ENCODE measurements around the gene SH2D1A. TPM values are rescaled to one million over a fixed set of nuclear protein-coding genes. Genes with fewer than 3 reads are reported as not detected.

SH2D1A gene
- total RNA-seq, 1 experiment from 2014 or later, result not detected

DNA sequence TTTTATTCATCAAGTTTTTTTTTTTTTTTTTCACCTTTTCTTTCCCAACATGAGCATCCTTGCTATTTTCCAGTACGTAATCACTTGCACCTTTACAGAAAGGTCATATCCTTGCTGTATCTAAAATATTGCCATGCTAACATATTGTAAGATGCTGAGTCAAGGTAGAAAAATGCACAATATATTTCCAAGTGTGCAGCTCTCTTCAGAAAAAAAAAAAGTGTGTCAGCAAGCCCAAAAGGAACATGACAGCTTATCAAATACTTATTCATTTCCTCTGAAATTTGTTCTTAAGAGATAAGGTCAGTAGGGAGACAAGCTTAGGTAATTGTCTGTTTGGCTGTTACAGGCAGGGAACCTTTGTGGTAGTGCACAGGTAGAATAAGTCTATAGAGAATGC is 27.0 kb downstream of the SH2D1A start:
- Mint-ChIP-seq H3K27ac (no peak overlapping the region), H3K4me3 (no peak overlapping the region), H3K9me3 (no peaks in the 10 kb centered on the region; a peak in 1 of 5 replicates), H3K27me3 (ENCODE audit: low read depth) (no peaks in the 10 kb centered on the region), H3K36me3 (ENCODE audit: insufficient read depth in 1 of 3, low read depth in 3 of 3) (no peaks in the 10 kb centered on the region), H3K4me1 (peaks cover 0 to 3% of the 10 kb centered on the region in 2 experiments; a peak in 1 of 4 replicates)
- H3K79me1 ChIP-seq (ENCODE audit: insufficient read depth, low read depth, low read length, poor library complexity, severe bottlenecking), result no peaks in the 10 kb centered on the region
- peaks cover 7% of the 10 kb centered on the region for H3K9me3 ChIP-seq (ENCODE audit: control insufficient read depth, low read depth, low read length)
- H2AK5ac ChIP-seq (ENCODE audit: insufficient read length, low read length), result no peak overlapping the region
- H4K91ac ChIP-seq (ENCODE audit: insufficient read length, low read depth, low read length), result no peak overlapping the region
- H3K23me2 ChIP-seq (ENCODE audit: insufficient read length, low read depth, low read length, poor library complexity, severe bottlenecking), result no peaks in the 10 kb centered on the region
- H3K27ac ChIP-seq (ENCODE audit: insufficient read length, low read depth, low read length), result no peak overlapping the region
- WGBS (ENCODE audit: extremely low coverage, insufficient read length, low lambda C conversion rate), result no CpG with 5 or more reads among the region's 1 CpG
- no peak overlapping the region for H3K4me2 ChIP-seq (ENCODE audit: insufficient read depth, insufficient read length, low read length)
- no peak overlapping the region for H2BK12ac ChIP-seq (ENCODE audit: insufficient read length, low read depth, low read length)
- TF ChIP-seq, protein P1, sequence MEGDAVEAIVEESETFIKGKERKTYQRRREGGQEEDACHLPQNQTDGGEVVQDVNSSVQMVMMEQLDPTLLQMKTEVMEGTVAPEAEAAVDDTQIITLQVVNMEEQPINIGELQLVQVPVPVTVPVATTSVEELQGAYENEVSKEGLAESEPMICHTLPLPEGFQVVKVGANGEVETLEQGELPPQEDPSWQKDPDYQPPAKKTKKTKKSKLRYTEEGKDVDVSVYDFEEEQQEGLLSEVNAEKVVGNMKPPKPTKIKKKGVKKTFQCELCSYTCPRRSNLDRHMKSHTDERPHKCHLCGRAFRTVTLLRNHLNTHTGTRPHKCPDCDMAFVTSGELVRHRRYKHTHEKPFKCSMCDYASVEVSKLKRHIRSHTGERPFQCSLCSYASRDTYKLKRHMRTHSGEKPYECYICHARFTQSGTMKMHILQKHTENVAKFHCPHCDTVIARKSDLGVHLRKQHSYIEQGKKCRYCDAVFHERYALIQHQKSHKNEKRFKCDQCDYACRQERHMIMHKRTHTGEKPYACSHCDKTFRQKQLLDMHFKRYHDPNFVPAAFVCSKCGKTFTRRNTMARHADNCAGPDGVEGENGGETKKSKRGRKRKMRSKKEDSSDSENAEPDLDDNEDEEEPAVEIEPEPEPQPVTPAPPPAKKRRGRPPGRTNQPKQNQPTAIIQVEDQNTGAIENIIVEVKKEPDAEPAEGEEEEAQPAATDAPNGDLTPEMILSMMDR (conservative IDR thresholded peaks at IDR 0.05), result no peak
- H4K5ac ChIP-seq (ENCODE audit: insufficient read length, low read depth, low read length), result no peak overlapping the region
- no peak overlapping the region for H3K14ac ChIP-seq (ENCODE audit: insufficient read depth, low read length)
- H3K18ac ChIP-seq (ENCODE audit: insufficient read length, low read depth, low read length), result no peak overlapping the region
- H4K20me1 ChIP-seq (ENCODE audit: control insufficient read depth, insufficient read depth, insufficient read length), result no peaks in the 10 kb centered on the region
- no peak overlapping the region for H3K9ac ChIP-seq (ENCODE audit: extremely low read depth, insufficient read length, low read length)
- H4K8ac ChIP-seq (replicated peaks; ENCODE audit: insufficient read length, low read depth, low read length), result no peak overlapping the region
- H3K56ac ChIP-seq (ENCODE audit: insufficient read length, low read depth, low read length), result no peak overlapping the region
- H2BK120ac ChIP-seq (ENCODE audit: low read depth, low read length, poor library complexity, severe bottlenecking), result no peak overlapping the region
- no peak overlapping the region for H3K4ac ChIP-seq (ENCODE audit: low read depth, low read length)
- no peaks in the 10 kb centered on the region for H3K27me3 ChIP-seq (ENCODE audit: insufficient read depth, low read length)
- no peaks in the 10 kb centered on the region; the same call in 1 of the 2 replicates for H3K4me1 ChIP-seq (ENCODE audit: insufficient read depth, low read length)
- no peak overlapping the region for H3T11ph ChIP-seq (ENCODE audit: low read length)
- no peak overlapping the region for H2BK20ac ChIP-seq (ENCODE audit: low read depth, low read length, poor library complexity, severe bottlenecking)
- no peak overlapping the region for H2BK15ac ChIP-seq (ENCODE audit: low read depth, low read length)
- no peak for DNase-seq
- H3K23ac ChIP-seq (ENCODE audit: insufficient read length, low read depth, low read length), result no peak overlapping the region
- no peaks in the 10 kb centered on the region for H3K79me2 ChIP-seq (ENCODE audit: insufficient read depth, low read length)
- H2AFZ ChIP-seq (ENCODE audit: low read length), result no peak overlapping the region
- no peak overlapping the region for H2BK5ac ChIP-seq (ENCODE audit: insufficient read length, low read length)

Data from H9 (cell line).